HEK293 (cell line): ENCODE data around the gene ZNF211.

Source experiments
- FEZF1 ChIP-seq: fragments of 450-650 bp; formaldehyde crosslinking; IDR thresholded peaks from 2 replicates; pipeline ENCODE4 v1.5.1; 2016; ENCODE audit warnings: missing biosample characterization, missing genetic modification characterization
- KLF1 ChIP-seq: fragments of 450-650 bp; formaldehyde crosslinking; IDR thresholded peaks from 2 replicates; pipeline ENCODE4 v1.5.1; 2016; ENCODE audit warnings: missing biosample characterization, missing genetic modification characterization
- TRIM28 ChIP-seq: IDR thresholded peaks from 2 replicates; pipeline ENCODE4 v1.6.1; 2011; ENCODE audit warnings: low read length, control low read depth, borderline replicate concordance
- ZNF174 ChIP-seq: fragments of 450-650 bp; formaldehyde crosslinking; IDR thresholded peaks from 2 replicates; pipeline ENCODE4 v1.5.0; 2017; ENCODE audit warnings: missing biosample characterization, mild to moderate bottlenecking, missing genetic modification characterization
- ZNF2 ChIP-seq: fragments of 450-650 bp; formaldehyde crosslinking; IDR thresholded peaks from 2 replicates; pipeline ENCODE4 v1.5.1; 2016; ENCODE audit warnings: missing biosample characterization, missing genetic modification characterization
- ZNF274 ChIP-seq, 2 experiments: fragments of 200-500 bp in 1 of 2; fragments of 450-650 bp in 1 of 2; sonication (Bioruptor generic) in 1 of 2; formaldehyde crosslinking in 1 of 2; IDR thresholded peaks; 2 replicates each; pipeline versions ENCODE4 v1.5.1 to v1.6.1; 2014 to 2016; ENCODE audit warnings: borderline replicate concordance in 1 of 2, inconsistent platforms in 1 of 2, low read length in 1 of 2, missing biosample characterization in 1 of 2, missing genetic modification characterization in 1 of 2
- ZNF501 ChIP-seq: fragments of 450-650 bp; formaldehyde crosslinking; IDR thresholded peaks from 2 replicates; pipeline ENCODE4 v1.5.1; 2016; ENCODE audit warnings: missing biosample characterization, missing genetic modification characterization
- ZNF791 ChIP-seq: fragments of 450-650 bp; formaldehyde crosslinking; IDR thresholded peaks from 2 replicates; pipeline ENCODE4 v1.5.1; 2016; ENCODE audit warnings: missing biosample characterization, missing genetic modification characterization
- ZNF837 ChIP-seq: fragments of 450-650 bp; formaldehyde crosslinking; IDR thresholded peaks from 2 replicates; pipeline ENCODE4 v1.5.1; 2016; ENCODE audit warnings: missing biosample characterization, missing genetic modification characterization
- TF ChIP-seq, protein P1 (sequence below): fragments of 450-650 bp; formaldehyde crosslinking; IDR thresholded peaks from 2 replicates; pipeline ENCODE4 v1.5.1; 2016; ENCODE audit warnings: missing biosample characterization, missing genetic modification characterization
- TF ChIP-seq, protein P2 (sequence below): fragments of 450-650 bp; formaldehyde crosslinking; IDR thresholded peaks from 2 replicates; pipeline ENCODE4 v1.5.1; 2016; ENCODE audit warnings: missing biosample characterization, missing genetic modification characterization, low read depth

- TF ChIP-seq, protein P1, sequence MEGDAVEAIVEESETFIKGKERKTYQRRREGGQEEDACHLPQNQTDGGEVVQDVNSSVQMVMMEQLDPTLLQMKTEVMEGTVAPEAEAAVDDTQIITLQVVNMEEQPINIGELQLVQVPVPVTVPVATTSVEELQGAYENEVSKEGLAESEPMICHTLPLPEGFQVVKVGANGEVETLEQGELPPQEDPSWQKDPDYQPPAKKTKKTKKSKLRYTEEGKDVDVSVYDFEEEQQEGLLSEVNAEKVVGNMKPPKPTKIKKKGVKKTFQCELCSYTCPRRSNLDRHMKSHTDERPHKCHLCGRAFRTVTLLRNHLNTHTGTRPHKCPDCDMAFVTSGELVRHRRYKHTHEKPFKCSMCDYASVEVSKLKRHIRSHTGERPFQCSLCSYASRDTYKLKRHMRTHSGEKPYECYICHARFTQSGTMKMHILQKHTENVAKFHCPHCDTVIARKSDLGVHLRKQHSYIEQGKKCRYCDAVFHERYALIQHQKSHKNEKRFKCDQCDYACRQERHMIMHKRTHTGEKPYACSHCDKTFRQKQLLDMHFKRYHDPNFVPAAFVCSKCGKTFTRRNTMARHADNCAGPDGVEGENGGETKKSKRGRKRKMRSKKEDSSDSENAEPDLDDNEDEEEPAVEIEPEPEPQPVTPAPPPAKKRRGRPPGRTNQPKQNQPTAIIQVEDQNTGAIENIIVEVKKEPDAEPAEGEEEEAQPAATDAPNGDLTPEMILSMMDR (tag by site-specific recombination) = no peak
- TF ChIP-seq ZNF174 (tag by site-specific recombination) = no peak
- TF ChIP-seq FEZF1 = no peak
- no peak for TF ChIP-seq ZNF274 (IDR thresholded peaks at IDR 0.05; ENCODE audit: low read length)
- no peak for TF ChIP-seq ZNF274 (tag by site-specific recombination; IDR thresholded peaks at IDR 0.05; ENCODE audit: borderline replicate concordance)
- TF ChIP-seq ZNF837 (tag by site-specific recombination) = no peak
- no peak for TF ChIP-seq ZNF2 (tag by site-specific recombination)
- 0 out of 2 replicates have a peak, but pooled peaks have one; percentile 25 for TF ChIP-seq TRIM28
- TF ChIP-seq, protein P2, sequence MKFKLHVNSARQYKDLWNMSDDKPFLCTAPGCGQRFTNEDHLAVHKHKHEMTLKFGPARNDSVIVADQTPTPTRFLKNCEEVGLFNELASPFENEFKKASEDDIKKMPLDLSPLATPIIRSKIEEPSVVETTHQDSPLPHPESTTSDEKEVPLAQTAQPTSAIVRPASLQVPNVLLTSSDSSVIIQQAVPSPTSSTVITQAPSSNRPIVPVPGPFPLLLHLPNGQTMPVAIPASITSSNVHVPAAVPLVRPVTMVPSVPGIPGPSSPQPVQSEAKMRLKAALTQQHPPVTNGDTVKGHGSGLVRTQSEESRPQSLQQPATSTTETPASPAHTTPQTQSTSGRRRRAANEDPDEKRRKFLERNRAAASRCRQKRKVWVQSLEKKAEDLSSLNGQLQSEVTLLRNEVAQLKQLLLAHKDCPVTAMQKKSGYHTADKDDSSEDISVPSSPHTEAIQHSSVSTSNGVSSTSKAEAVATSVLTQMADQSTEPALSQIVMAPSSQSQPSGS = no peak
- no peak for TF ChIP-seq ZNF791
- TF ChIP-seq KLF1 = no peak
- no peak for TF ChIP-seq ZNF501 (tag by site-specific recombination)
These were observed 55.2 kb downstream of the ZNF211 start for GRCh38 chr19:57688011-57688763.
